GM13976 (cell line): ENCODE measurements around the gene GRK5.

Experiments used
- DNase-seq: peaks from one replicate; pipeline ENCODE4 v3.0.0; 2012; ENCODE audit warnings: low spot score
- CTCF ChIP-seq: IDR thresholded peaks from 2 replicates; pipeline ENCODE4 v1.5.1; 2012; ENCODE audit warnings: borderline replicate concordance, mild to moderate bottlenecking; ENCODE audit not compliant: insufficient read depth; ENCODE audit errors: extremely low read depth, missing control alignments, control extremely low read depth
- in situ Hi-C: fragments of 300-500 bp; cut with MboI; formaldehyde crosslinking; loops from one replicate; pipeline ENCODE4 v1.12.0; 2022; ENCODE audit warnings: low sequenced_read_pairs, mixed read lengths, inconsistent platforms; ENCODE audit not compliant: unreplicated experiment

GRK5 gene

GRCh38 chr10:119278126-119278709, 70.8 kb downstream of the GRK5 start:
- no peak for TF ChIP-seq CTCF
- in situ Hi-C loops, result no loop called here
- DNase-seq, result no peak

GRCh38 chr10:119279441-119279840, 72.1 kb downstream of the GRK5 start:
- DNase-seq, result no peak
- TF ChIP-seq CTCF, result no peak
- in situ Hi-C loops, result no loop called here

- DNase-seq, result no peak
- no peak for TF ChIP-seq CTCF
These were observed 74.3 kb downstream of the GRK5 start for GRCh38 chr10:119281581-119282071.

GRCh38 chr10:119282446-119282845, 75.1 kb downstream of the GRK5 start:
- DNase-seq, result no peak
- in situ Hi-C loops, result no loop called here
- TF ChIP-seq CTCF, result no peak

More at GRCh38 chr10:119281581-119282071, 74.3 kb downstream of the GRK5 start:
- in situ Hi-C loops, result no loop called here

GRCh38 chr10:119283387-119283786, 76.0 kb downstream of the GRK5 start:
- in situ Hi-C loops, result no loop called here

GRCh38 chr10:119283818-119284217, 76.4 kb downstream of the GRK5 start:
- no peak for DNase-seq
- in situ Hi-C loops, result no loop called here
- no peak for TF ChIP-seq CTCF

More at GRCh38 chr10:119283387-119283786, 76.0 kb downstream of the GRK5 start:
- TF ChIP-seq CTCF, result no peak
- no peak for DNase-seq
